ENCODE measurements around the gene AGRN.

- TF ChIP-seq CTCF (IDR thresholded peaks at IDR 0.05) (no peak), POLR2A (IDR thresholded peaks at IDR 0.05) (no peak), POLR2AphosphoS5 (IDR thresholded peaks at IDR 0.05) (no peak)
Measured at GRCh38 chr1:1085171-1085841, 65.4 kb downstream of the AGRN start.
